HG03108 (cell line): ENCODE data around the gene LY6G6C.

Experiments used
- ATAC-seq: cut with Tn5 transposase; IDR thresholded peaks from one replicate; pipeline ENCODE4 v1.9.1; 2021; ENCODE audit warnings: moderate library complexity; ENCODE audit not compliant: unreplicated experiment

The LY6G6C gene, protein sequence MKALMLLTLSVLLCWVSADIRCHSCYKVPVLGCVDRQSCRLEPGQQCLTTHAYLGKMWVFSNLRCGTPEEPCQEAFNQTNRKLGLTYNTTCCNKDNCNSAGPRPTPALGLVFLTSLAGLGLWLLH

DNA sequence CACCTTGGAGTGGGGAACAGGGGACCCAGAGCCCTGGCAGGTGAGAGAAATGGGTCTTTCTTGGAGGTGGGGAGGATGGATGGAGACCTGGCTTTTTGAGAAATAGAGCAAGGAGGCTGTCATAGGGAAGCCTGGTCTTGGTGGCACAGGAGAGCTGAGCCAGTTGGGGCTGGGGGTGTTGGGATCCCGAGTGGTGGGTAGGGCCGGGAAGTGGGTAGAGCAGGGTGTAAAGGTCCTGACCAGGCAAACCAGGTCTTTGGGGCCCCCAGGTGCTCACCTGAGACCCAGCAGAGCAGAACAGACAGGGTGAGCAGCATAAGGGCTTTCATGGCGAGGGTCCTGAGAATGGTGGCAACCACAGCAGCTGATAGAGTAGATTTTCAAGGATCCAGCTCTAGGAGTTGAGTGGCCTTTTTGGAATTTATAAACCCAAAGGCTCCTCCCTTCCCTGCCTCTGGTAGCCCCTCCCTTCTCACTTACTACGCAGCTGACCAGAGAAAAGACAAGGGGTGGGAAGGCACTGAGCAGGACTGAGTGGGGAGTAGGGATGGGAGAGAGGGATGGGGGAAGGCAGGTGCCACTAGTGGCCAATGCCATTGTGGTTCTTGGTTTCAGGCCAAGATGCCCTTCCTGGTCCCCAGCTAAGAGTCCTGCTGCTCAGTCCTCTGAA lies at the start of gene LY6G6C:
Gene LY6G6C, minus strand, starts transcription at position 396 of the 670 bp plus-strand sequence. Its CDS starts 67 bp downstream, at position 329.
- ATAC-seq, result no peak

DNA sequence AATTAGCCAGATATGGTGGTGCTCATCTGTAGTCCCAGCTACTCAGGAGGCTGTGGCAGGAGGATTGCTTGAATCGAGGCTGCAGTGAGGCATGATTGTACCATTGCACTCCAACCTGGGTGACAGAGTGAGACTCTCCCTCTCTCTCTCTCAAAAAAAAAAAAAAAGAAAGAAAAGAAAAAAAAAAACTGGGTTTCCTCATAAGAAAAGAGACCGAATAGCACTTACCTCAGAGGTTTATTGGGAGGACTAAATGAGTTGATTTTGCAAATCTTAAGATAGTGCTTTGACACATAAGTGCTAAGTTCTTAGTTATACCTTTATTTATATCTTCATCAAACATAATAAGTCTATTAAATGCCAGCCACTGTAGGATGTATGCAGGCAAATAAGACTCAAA lies 49.3 kb upstream of the LY6G6C start:
- ATAC-seq, result no peak

DNA sequence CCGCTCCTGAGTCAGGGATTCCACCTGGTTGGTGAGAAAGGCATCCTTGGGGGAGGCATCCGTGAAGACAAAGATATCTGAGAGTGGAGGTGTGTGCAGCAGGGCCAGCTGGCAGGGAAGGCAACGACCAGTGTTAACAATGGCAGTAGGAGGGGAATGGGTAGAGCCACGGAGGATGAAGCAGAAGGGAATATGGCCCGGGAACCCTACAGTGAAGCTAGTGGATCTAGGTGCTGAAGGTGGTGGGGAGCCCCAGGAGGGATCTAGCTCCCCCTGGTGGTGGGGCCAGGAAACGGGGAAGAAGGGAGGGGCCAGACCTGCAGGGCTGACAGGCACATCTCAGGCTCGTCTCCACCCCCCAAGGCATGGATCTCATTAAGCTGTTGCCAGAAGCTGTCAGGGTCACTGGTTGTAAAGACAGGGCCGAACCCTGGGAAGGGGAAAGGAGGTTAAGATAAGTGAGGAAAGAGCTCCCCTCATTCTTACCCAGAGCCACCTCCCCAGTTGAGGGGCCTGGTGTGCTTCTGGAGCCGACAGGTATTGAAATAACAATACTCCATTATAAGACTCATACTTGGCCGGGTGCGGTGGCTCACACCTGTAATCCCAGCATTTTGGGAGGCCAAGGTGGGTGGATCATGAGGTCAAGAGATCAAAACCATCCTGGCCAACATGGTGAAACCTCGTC lies 48.3 kb upstream of the LY6G6C start:
- no peak for ATAC-seq

DNA sequence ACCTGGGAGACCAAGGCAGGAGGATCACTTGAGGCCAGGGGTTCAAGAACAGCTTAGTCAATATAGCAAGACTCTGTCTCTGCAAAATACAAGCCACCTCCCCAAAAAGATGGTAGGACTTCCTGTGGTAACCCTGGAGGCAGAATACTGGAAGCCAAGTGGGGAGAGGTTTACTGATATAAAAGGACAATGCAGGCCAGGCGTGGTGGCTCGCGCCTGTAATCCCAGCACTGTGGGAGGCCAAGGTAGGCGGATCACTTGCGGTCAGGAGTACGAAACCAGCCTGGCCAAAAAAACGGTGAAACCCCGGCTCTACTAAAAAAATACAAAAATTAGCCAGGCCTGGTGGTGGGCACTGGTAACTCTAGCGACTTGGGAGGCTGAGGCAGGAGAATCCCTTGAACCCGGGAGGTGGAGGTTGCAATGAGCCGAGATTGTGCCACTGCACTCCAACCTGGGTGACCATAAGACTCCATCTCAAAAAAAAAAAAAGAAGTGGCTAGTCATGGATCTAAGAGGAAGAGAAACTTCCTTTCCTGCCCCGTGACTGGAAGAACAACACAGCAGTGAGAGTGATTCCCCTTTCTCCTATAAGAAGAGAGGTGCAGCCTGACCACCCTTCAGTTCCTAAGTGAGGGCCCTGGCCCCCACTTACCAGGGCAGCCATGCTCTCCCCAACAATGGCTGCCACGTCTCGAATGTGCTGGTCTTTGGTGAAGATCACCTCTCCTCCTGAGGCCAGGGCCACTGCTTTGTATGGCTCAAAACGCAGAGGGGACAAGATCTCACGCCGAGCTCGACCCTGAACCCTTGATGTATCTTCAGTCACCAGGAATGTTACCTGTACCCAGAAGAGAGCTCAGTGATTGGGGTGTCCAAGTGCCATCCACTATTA lies 47.1 kb upstream of the LY6G6C start:
- ATAC-seq, result no peak

DNA sequence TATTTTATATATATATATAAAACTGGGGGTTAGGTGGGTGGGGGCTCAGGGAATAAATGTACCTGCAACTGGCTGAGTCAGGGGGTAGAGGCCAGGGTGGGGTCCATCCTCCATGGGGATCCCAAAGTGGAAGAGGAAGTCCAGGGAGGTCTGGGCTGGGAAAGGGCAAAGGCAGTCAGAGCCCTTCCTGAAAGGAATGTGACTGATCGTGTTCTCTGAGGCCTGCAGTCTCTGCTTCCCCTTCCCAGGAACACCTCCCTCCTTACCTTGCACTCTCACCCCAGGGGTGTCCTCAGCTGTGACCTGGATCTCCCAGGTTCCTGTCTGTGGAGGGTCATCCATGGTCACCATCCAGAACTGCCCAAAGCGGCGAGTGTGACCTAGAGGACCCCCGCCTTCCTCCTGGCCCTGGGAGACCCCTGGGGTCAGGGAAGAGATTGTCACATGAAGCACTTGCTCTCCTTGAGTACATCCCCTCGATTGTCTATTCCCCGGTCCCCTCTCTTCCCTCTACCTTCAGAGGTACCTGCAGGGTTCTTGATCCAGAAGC lies 45.6 kb upstream of the LY6G6C start:
- no peak for ATAC-seq

DNA sequence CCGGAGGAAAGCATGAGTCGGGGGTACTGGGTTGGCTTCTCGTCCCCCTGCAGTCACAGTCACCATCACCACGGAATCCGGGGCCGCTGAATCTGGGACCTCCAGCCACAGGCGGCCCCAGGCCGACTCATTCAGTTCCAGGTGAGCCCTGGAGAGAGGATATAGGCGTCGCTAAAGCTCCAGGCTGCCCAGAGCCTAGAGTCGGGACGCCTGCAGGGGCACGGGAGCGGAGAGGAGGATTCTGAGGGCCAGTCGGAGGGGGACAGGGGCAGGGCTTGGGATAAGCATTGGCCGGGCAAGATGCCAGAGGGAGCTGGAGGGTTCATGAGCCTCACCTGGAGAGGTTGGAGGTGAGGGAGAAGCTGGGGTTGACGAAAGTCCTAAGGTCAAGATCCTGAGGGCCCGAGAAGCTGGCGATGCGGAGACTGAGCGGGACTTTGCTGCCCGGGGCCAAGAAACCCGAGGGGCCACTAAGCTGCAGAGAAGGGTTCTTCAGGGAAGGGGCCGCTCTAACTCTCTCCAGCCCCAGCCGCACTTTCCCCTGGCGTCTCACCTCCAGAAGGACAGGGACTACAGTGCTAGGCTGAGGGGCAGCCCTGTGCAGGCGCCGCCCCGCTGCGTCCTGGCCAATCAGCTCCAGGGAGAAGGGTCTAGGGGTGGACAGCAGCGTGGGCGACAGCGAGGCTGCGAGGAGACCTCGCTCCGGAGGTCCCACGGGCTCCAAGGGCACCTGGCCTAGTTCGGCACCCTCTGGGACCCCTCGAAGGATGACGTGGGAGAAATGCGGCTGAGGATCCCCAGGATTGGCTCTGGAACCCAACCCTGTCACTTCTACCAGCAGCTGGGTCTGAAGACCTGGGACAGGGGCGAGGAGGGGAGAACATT lies 44.6 kb upstream of the LY6G6C start:
- no peak for ATAC-seq

DNA sequence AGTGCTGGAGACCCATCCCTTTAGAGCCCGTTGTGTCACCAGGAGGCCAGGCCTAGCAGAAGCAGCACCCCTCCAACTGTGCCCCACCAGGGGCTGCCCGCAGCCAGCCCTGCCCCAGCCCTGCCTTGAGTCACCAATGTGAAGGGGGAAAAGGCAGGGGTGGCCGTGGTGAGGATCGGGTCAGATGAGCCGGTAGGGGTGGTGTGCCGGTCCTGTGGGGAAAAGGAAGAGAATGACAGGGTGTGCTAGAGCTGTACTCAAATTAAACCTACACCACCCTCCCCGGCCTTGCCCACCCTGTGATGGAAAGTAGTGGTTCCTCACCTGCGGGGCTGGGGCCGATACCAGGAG lies 44.0 kb upstream of the LY6G6C start:
- ATAC-seq, result no peak

DNA sequence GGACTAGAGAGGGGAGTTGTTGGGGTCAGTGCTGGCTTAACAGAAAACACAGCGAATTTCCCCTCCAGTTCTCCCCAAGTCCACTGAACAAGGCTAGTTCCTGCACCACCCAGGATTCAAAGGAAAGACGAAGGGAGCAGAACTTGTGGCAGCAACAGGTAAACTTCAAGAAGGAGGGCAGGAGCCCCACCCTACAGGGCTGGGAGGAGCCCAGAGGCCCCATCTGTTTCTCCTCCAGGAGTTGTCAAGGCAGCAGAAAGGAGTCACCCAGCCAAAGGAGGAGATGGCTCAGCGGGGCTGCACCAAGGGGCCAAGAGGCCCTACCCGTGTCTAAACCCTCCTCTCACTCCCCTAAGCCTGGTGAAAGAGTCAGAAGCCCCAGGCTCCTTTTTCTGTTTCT lies 42.7 kb upstream of the LY6G6C start:
- no peak for ATAC-seq

DNA sequence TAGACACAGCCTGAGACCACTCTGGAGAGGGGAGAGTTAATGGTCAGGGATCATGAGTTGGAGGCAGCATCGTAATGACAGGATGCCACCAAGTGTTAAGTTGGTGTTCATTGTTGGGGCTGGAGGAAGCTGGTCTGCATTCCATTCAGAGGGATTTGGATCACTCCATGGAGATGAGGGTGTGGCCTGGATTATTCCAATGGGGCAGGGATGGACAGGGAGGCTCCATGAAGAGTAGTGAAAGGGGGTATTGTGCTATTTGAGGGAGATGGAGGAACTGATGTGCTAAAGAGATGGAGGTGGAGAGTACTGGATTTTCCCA lies 42.0 kb upstream of the LY6G6C start:
- no peak for ATAC-seq

DNA sequence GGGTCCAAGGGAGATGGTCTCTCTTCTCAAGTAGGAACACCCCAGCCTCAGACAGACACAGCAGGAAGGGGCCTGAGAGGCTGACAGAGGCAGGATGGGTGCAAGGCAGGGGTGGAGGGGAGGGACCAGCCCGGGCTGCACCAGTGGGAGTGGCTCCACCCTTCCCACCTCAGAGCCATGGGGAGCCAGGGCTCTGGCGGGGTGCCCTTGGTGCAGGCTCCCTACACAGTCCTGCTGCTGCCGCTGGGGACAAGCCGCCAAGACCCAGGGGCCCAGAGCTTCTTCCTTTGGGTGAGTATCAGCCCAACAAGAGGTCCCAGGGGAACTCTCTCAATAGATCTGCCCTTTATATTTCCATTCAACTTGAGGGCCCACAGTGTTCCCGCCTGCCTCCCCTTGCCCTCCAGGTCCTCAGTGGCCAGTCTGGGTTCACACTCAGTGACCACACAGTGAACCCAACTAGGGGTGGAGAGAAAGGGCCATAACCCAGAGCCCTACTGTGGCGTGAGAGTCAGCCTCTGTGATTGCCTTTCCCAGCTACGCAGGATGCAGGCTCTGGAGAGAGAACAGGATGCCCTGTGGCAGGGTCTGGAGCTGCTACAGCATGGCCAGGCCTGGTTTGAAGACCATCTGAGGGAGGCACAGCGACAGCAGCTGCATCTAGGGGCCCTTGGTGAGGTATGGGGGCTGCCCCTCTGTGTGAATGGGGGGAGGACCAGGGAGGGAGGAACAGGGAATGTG lies 41.5 kb upstream of the LY6G6C start:
- no peak for ATAC-seq

DNA sequence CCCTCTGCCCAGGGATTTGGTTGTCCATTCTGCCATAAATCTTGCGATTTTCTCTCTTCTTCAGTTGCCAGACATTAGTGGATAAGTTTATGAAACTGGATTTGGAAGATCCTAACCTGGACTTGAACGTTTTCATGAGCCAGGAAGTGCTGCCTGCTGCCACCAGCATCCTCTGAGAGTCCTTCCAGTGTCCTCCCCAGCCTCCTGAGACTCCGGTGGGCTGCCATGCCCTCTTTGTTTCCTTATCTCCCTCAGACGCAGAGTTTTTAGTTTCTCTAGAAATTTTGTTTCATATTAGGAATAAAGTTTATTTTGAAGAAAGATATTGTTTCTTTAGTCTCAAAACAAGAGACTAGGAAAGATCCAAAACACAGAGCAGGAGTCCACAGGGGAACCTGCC lies 40.8 kb upstream of the LY6G6C start, which contains the start of gene SAPCD1:
Gene SAPCD1, plus strand, starts transcription at position 301 of the 400 bp plus-strand sequence. CDS start 399 bp downstream, outside the sequence.
- no peak for ATAC-seq

DNA sequence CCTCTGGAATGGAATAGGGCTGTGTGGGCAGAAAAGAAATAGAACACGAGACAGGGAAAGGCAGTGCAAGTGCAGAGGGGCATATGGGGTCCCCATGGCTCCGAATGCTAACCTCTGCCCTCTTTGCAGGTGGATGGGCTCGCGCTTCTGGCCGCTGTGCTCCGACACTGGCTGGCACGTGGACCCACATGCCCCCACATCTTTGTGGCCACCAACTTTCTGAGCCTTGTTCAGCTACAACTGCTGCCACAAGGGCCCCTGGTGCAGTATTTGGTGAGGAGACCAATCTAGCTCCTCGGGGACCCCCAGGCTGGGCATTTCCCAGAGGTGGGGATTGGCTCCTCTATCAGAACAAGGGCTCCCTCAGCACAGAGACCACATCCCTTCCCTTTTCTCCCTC lies 39.8 kb upstream of the LY6G6C start:
- no peak for ATAC-seq

DNA sequence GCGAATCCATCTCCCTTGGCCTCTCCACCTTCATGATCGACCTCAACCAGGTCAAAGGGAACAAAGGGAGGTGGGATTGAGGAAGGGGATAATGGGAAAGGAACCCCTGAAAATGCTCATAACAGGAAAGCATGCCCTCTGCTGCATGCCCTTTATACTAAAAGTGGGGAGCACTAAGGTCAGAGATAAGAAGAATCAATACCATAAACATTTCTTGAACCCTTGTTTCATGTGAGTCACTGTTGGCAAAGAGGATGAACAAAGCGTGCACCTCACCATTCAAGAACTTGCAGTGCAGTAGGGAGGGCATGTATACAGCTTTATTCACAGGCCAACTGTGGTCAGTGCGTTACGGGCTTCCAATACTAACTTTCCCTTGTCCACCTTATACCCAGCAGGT lies 39.2 kb upstream of the LY6G6C start:
- no peak for ATAC-seq

DNA sequence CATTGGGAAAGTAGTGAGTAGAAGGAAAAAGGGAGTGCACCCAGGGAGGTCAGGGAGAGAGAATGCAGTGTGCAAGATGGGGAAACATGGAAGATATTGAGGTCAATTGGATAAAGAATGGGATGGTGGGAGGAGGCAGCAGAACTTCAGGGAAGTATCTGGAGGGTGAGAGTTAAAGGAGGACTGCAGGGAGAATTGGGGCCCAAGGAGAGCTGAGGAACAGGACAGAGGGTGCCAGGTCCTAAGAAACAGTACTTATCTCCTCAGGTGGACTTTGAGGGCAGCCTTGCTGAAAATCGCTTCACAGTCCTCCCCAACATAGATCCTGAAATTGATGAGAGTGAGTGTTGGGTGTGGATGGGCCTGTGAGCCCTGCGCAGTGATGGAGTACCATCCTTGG lies 36.7 kb upstream of the LY6G6C start:
- no peak for ATAC-seq

DNA sequence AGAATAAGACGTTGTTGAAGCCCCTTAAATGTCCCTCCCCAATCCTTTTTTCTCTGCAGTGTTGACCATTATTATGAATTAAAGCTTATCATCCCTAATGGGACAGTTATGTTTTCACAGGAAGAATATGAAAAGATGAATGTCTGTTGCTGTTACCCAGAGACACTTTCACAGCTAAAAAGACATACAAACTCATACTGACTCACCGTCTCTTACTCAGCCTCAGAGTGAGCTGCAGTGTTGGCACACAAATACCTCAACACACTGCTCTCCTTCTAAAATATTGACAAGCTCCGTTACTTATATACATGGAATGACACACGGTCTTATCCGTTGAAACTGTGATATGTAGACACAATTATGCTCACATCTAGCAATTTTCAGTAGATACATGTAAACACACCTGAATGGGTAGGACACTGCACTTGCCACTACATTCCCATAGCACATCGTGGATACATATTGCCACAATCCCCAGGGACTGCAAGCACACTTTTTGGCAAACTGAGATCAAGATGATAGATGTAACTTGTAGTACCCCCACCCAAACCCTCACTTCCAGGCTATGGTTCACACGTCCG lies 31.3 kb upstream of the LY6G6C start:
- no peak for ATAC-seq

DNA sequence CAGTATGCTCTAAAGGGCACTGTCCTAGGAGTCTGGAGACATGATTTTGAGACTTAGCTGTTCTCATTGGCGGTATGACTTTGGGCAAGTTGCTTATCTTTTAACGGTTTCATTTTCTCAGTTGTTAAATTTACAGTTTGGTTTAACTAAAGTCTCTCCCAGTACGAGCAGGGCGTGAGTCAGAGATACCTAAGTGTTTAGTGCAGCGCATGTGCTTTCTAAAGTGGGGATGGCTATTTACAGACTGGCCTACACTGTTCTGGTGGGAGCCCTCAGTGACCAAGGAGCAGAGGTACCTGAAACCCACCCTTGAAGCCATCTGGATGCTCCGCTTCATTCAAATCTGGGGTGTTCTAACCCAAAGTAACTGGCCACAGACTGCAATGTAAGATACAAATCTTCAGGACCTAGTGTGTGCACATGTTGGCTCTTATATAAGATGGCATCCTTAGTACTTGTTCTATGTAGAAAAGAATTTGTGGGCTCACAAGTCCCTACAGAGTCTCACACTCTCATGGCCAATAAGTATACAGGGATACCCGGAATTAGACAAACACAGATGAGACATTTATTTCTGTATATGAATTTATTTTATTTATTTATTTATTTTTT lies 29.0 kb upstream of the LY6G6C start:
- no peak for ATAC-seq

DNA sequence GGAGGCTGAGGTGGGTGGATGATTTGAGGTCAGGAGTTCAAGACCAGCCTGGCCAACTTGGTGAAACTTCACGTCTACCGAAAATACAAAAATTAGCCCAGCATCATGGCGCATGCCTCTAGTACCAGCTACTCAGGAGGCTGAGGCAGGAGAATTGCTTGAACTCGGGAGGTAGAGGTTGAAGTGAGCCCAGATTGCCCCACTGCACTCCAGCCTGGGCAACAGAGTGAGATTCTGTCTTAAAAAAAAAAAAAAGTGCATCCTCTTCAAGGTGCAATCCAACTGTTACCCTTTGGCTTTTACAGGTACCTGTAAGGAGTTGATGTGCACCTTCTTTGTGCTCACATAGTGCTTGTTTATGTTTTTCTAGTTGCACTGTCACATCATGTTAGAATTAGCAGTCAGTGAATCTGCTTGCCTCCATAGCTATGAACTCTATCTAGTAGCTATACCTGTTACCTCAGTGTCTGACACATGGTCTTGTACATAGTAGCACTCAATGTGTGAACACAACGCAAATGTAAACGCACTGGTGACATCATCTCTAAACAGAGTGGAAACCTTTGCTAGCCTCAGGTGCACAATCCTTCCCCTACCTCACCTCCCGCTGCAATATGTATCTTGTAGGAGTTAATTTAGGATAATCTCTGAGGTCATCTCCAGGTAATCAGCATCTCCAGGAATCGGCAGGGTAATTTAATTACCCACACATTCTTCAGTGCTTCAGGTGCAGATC lies 27.9 kb upstream of the LY6G6C start:
- no peak for ATAC-seq

DNA sequence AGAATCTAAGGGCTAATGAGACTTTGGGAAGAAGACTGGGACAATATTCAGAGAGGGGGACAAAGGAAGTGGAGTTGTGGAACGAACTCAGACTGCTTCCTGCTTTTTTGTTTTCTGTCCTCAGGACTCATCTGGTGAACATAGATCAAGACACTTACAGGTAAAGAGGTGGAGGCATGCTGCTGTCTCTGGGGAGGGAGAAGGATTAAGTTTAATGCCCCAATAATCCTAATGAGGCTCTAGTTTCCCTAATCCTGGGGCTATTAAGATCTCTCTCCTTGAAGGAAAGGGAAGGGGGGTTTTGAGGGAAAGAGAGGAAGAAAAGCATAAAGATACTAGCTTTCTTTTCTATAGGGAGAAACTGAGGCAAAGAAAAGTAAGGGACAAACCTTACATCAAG lies 22.9 kb upstream of the LY6G6C start:
- ATAC-seq, result no peak
